Measurements from ENCODE around the gene EYA4.

The EYA4 gene

DNA sequence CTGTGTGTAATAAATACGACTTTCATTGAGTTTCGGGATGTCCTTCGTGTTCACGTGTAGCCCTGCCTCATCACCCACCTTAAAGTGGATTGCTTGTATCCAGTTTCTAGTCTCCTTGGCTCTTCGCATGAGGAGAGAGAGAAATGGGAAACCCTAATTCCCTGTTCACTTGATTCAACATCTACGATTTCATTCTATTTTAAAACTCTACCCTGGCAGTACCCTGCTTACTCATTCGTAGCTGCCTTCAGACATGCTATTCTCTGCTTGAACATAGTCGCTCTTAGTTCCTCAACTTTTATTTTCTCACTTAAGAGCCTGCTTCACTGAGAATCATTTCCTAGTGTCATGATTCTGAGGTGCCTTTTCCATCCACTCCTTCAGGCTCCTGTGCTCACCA, 163.6 kb downstream of the EYA4 start:
- no peak for DNase-seq

DNA sequence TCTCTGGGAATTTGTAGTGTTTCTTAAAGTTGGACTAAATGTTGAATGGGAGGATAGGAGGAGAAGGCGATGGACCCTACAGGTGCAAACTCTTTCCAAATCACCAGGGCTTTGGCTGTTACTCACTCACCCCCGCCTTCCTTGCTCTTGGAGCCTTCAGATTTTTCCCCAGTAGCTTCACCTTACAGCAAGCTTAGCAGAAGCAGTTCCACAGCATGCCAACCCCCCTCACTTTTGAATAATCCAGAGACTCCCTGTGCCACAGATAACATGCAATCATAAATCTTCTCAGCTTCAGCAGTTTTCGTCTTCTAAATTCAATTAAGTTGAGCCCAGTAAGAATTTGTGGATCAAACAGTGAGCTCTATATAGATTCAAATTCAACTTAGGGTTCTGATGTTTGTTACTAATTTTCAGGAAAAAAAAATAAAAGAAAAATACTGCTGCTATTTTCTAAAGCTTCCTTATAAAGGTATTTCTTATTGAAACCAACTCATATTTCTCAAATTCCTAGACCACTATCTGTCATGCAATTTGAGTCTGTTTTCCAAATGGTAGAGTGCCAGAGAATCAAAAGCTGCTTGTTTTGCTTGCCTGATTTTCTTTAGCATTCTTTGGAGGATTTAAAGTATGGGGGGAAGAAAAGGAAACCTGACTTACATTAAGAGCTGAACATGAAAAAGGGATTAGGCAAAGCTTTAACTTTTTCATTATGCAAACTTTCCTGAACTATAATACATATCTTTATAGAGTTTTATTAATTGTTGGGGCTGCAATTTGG, 166.4 kb downstream of the EYA4 start:
- no peak for DNase-seq

DNA sequence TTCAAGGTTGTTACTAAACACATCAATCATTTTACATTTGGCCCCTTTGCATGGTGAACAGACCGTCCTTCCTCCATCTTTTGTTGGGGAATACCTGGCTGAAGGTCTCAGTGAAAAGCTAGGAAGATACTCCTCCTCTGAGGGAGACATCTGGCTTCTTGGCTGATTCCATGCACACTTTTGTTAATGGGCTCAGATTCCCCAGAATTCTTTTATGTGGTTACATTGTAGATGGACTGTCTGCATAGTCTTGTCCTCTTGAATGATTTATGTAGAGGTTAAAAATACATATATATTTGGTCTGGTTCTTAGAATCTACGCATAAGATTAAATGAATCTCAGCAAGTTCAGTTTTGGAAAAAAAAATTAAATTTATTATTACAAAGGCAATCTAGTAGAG, 167.0 kb downstream of the EYA4 start:
- DNase-seq = no peak

- no peak for DNase-seq
Measured at GRCh38 chr6:133408543-133408942, 167.4 kb downstream of the EYA4 start.

DNA sequence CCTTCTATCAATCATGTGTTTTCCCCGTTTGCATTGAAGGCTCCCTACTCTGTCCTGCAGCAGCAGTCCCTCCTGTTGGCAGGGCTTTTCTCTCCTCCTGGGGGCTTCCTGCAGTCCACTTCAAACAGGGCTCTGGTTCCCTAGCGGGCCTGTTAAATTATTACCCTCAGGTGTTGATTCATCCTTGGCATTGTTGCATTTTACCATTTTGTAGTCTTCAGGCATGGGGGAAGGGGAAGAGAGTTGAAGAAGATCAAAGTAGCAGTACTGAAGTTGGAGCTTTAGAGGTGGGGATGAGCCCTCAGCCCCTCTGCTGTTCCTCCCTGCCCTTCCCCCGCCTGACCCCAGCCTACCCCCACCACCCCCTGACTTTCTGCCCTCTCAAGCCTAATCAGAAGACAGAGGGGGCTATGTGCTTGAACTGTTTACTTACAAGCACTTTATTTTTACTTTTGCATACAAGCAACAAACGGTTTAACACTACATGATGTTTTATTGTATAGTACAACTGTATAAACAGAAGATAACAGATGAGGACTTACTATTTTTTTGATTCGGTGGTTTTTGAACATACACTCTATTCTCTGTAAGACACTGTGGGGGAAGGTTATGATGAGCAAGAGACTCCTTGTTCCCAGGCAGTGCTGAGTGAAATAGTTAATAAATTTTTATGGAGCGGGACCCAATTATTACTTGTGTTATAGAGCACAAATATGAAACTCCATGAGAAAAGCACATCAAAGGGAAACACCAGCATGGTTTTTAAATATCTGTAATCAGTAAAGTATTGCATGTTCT, 169.7 kb downstream of the EYA4 start:
- no peak for DNase-seq

DNA sequence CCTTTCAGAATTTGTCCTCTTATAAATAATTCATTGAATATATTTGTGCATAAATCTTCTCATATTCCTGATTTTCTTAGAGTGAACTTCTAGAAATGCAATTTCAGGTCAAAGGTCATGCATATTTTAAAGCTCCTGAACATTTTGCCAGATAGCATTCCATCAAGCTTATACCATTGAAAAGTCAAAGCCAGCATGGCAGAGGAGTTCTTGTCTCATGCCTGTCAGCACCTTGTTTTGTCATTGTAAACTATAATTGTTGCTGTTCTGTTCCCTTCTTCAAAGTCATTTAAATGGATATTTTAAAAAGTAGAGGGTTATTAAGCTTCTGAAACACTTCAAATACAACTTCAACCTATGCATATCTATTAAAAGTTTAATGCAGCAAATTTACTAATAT, 170.6 kb downstream of the EYA4 start:
- DNase-seq = no peak

DNA sequence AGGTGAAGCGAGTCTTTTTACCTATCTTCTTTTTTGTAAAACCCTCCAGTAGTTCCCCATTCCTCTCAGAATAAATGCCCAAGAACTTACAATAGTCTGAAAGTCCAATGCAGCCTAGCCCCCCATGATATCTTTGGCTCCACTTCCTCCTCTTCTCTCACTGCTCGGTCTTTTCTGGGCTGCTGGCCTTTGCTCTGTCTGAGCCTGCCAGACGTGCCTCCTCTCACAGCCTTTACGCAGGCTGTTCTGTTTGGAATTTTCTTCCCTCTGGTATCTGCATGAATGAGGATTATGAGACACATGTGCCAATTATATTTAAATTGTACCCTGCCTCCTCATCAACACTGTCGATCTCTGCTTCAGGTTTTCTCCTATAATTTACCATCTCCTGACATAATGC, 174.1 kb downstream of the EYA4 start:
- DNase-seq = no peak

GRCh38 chr6:133418108-133418507, 177.0 kb downstream of the EYA4 start:
- DNase-seq = no peak

DNA sequence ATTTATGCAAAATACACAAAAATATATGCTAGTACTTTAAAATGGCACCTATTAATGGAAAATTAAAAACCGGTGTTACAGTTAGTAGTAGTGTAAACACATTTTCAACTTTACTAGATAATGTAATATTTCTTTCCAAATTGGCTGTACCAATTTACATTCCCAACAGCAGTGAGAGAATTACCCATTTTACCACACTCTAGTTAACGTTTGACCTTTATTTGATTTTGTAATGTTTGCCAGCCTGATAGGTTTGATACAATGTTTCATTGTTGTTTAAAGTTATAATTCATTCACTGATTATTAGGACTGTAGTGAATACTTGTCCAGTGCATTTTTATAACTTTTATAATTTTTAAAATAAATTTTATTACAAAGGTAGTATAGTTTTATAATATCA, 182.1 kb downstream of the EYA4 start:
- no peak for DNase-seq

DNA sequence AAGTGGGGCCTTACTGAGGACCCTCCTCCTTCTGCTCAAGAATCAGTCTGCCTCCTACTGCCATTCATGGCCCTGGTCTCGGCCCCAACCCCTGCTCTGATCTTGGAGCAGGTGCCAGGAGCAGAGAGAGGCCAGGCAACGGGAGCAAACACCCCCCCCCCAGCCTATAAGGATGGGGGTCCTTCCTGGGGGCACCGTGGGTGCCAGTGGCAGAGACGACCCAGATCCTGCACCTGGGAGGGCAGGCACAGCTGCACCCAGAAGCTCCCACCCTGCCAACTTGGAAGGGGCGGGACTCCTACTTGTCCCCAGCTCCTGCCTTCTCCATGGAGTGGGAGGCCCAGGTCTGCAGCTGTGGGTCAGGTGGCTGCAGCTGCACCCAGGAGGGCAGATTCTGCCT, 183.2 kb downstream of the EYA4 start:
- DNase-seq = no peak

DNA sequence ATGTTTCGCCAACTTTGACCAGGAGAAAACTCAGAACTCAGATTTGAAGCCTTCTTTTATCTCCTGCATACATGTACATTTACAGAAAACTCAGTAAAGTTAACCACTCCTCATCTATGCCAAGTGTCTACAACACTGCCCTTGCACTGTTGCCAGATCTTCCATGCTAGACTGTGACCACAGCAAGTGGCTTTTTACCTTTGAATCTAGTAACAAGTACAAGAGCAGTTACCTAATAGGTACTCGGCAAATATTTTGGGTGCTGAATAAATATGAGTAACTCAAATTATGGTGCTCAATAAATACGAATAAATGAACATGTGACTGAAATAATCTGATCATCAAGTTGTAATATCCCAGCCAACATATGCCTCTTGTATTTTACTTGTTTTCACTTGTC, 184.9 kb downstream of the EYA4 start:
- no peak for DNase-seq

DNA sequence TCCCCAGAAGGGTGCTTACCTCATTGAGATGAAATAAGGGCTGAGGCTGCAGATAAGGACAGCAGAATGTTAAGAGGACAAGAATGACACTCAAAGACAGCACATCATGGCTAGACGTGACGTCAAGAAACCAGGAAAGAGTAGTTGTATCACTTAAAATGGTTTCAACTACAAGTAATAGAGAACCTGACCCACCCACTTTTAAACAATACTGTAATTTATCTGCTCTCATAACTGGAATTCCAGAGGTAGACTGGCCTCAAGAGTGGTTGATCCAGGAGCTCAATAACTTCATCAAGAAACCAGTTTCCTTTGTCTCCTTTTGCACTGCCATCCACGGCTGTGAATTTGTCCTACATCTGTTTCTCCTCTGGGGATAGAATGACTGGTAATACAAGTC, 187.1 kb downstream of the EYA4 start:
- DNase-seq = no peak

DNA sequence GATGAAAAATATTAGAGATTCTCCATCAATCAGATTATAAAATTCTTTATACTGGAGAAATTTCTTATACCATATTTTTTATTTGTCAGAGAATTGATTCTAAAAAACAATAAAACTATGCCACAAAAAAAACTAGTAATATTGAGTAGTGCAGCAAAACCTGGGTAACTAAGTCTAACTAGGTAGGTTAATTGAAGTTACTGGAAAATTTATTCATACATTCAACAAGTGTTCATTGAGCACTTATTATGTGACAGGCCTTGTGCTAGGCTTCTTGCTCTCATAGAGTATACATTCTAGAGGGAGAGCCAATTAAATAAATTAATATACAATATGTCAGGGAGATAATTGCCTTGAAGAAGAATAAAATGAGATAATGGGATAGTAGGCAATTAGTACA, 189.4 kb downstream of the EYA4 start:
- DNase-seq = no peak

- no peak for DNase-seq
Measured at GRCh38 chr6:133431031-133431430, 189.9 kb downstream of the EYA4 start.

GRCh38 chr6:133432021-133432989, 191.1 kb downstream of the EYA4 start:
- DNase-seq = no peak

DNA sequence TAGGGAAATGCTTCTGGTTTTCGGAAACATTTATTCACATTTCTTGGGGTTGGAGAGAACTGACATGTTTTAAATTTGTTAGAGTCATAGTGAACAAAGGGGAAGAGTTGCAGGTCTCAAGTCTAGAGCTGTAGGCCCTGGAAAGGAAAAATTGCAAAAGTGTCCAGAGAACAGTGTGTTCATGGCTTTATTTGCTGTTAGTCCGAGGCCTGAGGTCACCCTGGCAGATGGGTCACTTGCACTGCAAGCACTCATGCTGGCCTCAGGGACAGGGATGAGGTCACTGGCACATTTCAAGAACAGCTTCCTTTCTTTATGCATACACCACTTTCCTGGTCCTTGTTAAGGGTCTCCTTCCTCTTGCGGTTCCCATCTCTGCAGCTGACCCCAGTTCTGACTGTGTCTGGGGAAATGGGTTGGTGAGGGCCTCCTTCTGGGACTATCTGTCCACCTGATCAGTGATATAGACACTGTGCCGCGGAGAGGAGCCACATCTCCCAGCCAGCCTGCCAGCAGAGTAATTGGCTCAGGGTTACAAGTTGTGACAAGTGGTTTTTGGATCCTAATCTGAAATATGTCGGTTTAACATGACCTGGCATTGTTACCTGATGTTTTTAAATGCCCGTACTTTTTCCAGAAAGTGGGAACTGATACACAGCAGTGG, 194.0 kb downstream of the EYA4 start:
- DNase-seq = no peak

DNA sequence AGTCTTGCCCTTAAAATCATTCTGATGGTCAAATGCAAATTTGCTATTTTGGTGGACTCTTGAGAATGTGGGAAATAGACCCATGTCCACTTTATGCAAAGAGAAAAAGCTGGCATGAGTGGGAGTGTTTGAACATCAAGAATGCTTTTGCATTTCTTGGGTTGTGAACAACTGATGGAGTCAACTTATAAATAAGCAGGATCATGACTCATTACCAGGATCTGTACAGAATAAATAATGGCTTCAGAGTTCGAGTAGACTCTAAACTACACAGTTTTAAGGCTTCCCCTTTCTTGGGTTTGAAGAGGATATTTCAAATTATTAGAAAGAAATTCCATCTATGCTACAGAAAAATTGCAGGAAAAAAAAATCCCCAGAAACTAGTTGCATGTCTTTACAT, 195.5 kb downstream of the EYA4 start:
- DNase-seq = no peak

DNA sequence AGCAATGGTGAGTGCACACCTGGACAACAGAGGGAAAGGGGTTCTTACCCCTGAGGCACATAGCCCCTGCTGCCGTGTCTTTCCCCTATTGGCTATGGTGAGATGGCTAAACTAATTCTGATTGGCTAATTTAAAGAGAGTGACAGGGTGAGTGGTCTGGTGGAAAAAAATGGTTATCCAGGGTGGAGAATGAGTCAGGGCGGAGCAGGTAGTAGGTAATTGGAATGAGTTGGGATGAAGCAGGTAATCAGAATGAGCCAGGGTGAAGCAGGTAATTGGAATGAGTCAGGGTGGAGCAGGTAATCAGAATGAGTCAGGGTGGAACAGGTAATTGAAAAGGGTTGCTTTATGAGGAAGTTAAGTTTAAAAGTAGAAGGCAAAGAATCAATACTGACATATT, 200.3 kb downstream of the EYA4 start:
- no peak for DNase-seq

- DNase-seq = no peak
Measured at GRCh38 chr6:133446789-133447188, 205.6 kb downstream of the EYA4 start.

DNA sequence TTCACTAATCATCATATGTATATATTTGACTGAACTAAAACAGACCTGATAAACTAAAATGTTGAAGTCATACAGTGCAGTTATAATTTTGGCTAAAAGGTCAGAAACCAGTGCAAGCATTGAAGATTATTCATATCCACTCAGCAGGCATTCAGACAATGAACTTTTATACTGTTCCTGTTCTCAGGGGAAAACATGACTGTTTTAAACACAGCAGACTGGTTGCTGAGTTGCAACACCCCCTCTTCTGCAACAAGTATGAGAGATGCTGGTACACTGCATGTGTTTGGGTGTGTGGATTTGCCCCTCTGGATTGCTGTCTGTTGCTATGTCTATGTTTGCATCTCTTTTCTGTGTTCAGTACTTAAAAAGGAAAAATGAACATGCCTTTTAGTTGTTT, 206.8 kb downstream of the EYA4 start:
- no peak for DNase-seq

- no peak for DNase-seq
Measured at GRCh38 chr6:133456439-133456838, 215.3 kb downstream of the EYA4 start.

GRCh38 chr6:133456944-133457343, 215.8 kb downstream of the EYA4 start:
- DNase-seq = no peak

- no peak for DNase-seq
Measured at GRCh38 chr6:133460101-133460500, 218.9 kb downstream of the EYA4 start.
